Measurements from ENCODE around the gene SMARCA4. TPM values are rescaled to one million over a fixed set of nuclear protein-coding genes. Genes with fewer than 3 reads are reported as not detected.
A peak's percentile ranks its signal among the peaks of the same experiment; 100 is the strongest.

Gene SMARCA4
- total RNA-seq, 1 experiment from 2014 or later: 261 TPM

DNA sequence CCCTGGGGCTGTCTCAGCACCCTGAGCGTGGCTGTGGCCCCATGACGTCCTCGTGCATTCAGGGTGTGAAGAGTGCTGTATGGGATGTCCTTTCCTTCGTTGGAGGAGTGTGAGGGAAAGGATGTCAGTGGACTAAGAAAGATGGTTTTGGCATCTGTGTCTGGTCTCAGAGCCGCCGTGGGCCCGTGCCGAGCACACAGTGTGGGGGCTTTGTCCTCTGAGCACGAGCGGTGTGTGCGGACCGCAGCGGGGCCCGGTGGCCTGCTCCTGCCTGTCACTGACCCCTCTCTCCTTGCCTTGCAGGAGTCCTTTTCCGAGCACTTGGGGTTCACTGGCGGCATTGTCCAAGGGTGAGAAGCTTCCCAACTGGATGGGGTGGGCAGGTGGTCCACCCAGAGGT is 65.2 kb downstream of the SMARCA4 start:
- Histone ChIP-seq H2BK120ac (ENCODE audit: low read depth, low read length, poor library complexity, severe bottlenecking) (no peak overlapping the region), H2BK5ac (ENCODE audit: insufficient read length, low read length) (no peak overlapping the region), H3K9me3 (ENCODE audit: control insufficient read depth, low read depth, low read length) (no peaks in the 10 kb centered on the region), H4K91ac (ENCODE audit: insufficient read length, low read depth, low read length) (no peak overlapping the region), H3K18ac (ENCODE audit: insufficient read length, low read depth, low read length) (no peak overlapping the region), H2BK12ac (ENCODE audit: insufficient read length, low read depth, low read length) (no peak overlapping the region), H3K4me2 (ENCODE audit: insufficient read depth, insufficient read length, low read length) (no peak overlapping the region), H3K27ac (ENCODE audit: insufficient read length, low read depth, low read length) (no peak overlapping the region), H4K20me1 (ENCODE audit: control insufficient read depth, insufficient read depth, insufficient read length) (no peaks in the 10 kb centered on the region), H3K14ac (ENCODE audit: insufficient read depth, low read length) (no peak overlapping the region), H3K27me3 (ENCODE audit: insufficient read depth, low read length) (no peaks in the 10 kb centered on the region), H2BK20ac (ENCODE audit: low read depth, low read length, poor library complexity, severe bottlenecking) (no peak overlapping the region), H2AK5ac (ENCODE audit: insufficient read length, low read length) (no peak overlapping the region), H3K56ac (ENCODE audit: insufficient read length, low read depth, low read length) (no peak overlapping the region), H3T11ph (ENCODE audit: low read length) (no peak overlapping the region), H4K8ac (replicated peaks; ENCODE audit: insufficient read length, low read depth, low read length) (no peak overlapping the region), H2AFZ (ENCODE audit: low read length) (no peak overlapping the region), H3K4me1 (ENCODE audit: insufficient read depth, low read length) (no peaks in the 10 kb centered on the region), H3K79me1 (ENCODE audit: insufficient read depth, low read depth, low read length, poor library complexity, severe bottlenecking) (no peaks in the 10 kb centered on the region), H3K23ac (ENCODE audit: insufficient read length, low read depth, low read length) (no peak overlapping the region), H3K79me2 (ENCODE audit: insufficient read depth, low read length) (no peaks in the 10 kb centered on the region), H2BK15ac (ENCODE audit: low read depth, low read length) (no peak overlapping the region), H3K23me2 (ENCODE audit: insufficient read length, low read depth, low read length, poor library complexity, severe bottlenecking) (no peaks in the 10 kb centered on the region), H3K4ac (ENCODE audit: low read depth, low read length) (no peak overlapping the region), H4K5ac (ENCODE audit: insufficient read length, low read depth, low read length) (no peak overlapping the region), H3K9ac (ENCODE audit: extremely low read depth, insufficient read length, low read length) (no peak overlapping the region)
- WGBS (ENCODE audit: extremely low coverage, insufficient read length, low lambda C conversion rate): no CpG with 5 or more reads among the region's 16 CpGs
- TF ChIP-seq, protein P1, sequence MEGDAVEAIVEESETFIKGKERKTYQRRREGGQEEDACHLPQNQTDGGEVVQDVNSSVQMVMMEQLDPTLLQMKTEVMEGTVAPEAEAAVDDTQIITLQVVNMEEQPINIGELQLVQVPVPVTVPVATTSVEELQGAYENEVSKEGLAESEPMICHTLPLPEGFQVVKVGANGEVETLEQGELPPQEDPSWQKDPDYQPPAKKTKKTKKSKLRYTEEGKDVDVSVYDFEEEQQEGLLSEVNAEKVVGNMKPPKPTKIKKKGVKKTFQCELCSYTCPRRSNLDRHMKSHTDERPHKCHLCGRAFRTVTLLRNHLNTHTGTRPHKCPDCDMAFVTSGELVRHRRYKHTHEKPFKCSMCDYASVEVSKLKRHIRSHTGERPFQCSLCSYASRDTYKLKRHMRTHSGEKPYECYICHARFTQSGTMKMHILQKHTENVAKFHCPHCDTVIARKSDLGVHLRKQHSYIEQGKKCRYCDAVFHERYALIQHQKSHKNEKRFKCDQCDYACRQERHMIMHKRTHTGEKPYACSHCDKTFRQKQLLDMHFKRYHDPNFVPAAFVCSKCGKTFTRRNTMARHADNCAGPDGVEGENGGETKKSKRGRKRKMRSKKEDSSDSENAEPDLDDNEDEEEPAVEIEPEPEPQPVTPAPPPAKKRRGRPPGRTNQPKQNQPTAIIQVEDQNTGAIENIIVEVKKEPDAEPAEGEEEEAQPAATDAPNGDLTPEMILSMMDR (conservative IDR thresholded peaks at IDR 0.05): no peak
- no peaks in the 10 kb centered on the region for H3K9me3 Mint-ChIP-seq
- no peak for DNase-seq
- no peaks in the 10 kb centered on the region for H3K27me3 Mint-ChIP-seq (ENCODE audit: low read depth)
- peaks cover 51 to 93% (median 91%) of the 10 kb centered on the region in 3 experiments for H3K36me3 Mint-ChIP-seq (ENCODE audit: insufficient read depth in 1 of 3, low read depth in 3 of 3)
- H3K4me3 Mint-ChIP-seq: no peak overlapping the region
- no peaks in the 10 kb centered on the region for H3K4me1 Mint-ChIP-seq
- H3K27ac Mint-ChIP-seq: peak overlapping the region in 1 of 3 experiments; percentile 55; a peak in 1 of 7 replicates
